Esophagus squamous epithelium (tissue), 5 donors: ENCODE measurements around the gene EGR1. TPM values are rescaled to one million over a fixed set of nuclear protein-coding genes. Genes with fewer than 3 reads are reported as not detected.

Source experiments
- DNase-seq: peaks from one replicate; lab custom pipeline; 2025; lab: John Stamatoyannopoulos, UW
- H3K27ac ChIP-seq, 4 donors: fragments of 200-600 bp; sonication (generic); one replicate each; pipeline ENCODE4 v1.5.1; 2016 to 2019; ENCODE audit warnings: mild to moderate bottlenecking in 1 of 4
- H3K27me3 ChIP-seq, 4 donors: fragments of 200-600 bp; sonication (generic); 1 replicate in 3 of 4; 2 replicates in 1 of 4; pipeline versions ENCODE4 v1.5.1 to v1.6.0; 2017 to 2021; ENCODE audit warnings: antibody characterized with exemption in 1 of 4
- H3K36me3 ChIP-seq, 3 donors: fragments of 200-600 bp; sonication (generic); one replicate each; pipeline ENCODE4 v1.5.1; 2016 to 2019
- H3K4me1 ChIP-seq, 3 donors: fragments of 200-600 bp; sonication (generic); one replicate each; pipeline ENCODE4 v1.5.1; 2017 to 2019
- H3K4me3 ChIP-seq, 4 donors: fragments of 200-600 bp; sonication (generic); 1 replicate in 3 of 4; 2 replicates in 1 of 4; pipeline ENCODE4 v1.5.1; 2016 to 2019; ENCODE audit warnings: mild to moderate bottlenecking in 2 of 4, moderate library complexity in 1 of 4
- H3K9me3 ChIP-seq, 3 donors: fragments of 200-600 bp; sonication (generic); one replicate each; pipeline ENCODE4 v1.5.1; 2016 to 2019
- CTCF ChIP-seq, 6 experiments: fragments of 450-650 bp in 4 of 6; fragments of 200-600 bp in 2 of 6; sonication (generic) in 2 of 6; IDR thresholded peaks; one replicate each; pipeline ENCODE4 v1.5.1; 2016 to 2019; ENCODE audit warnings: antibody characterized with exemption in 6 of 6, mild to moderate bottlenecking in 4 of 6, moderate library complexity in 4 of 6
- POLR2A ChIP-seq, 4 donors: fragments of 450-650 bp; IDR thresholded peaks; one replicate each; pipeline ENCODE4 v1.6.1; 2017; ENCODE audit warnings: antibody characterized with exemption in 4 of 4, mild to moderate bottlenecking in 4 of 4, moderate library complexity in 3 of 4
- WGBS, 2 donors: methylation state at CpG; one replicate each; pipeline ENCODE4 v1.1.5; 2018; 5-methylcytosine and 5-hydroxymethylcytosine counted together
- intact Hi-C: fragments of 100-400 bp; cut with DNase I; formaldehyde crosslinking; loops from one replicate; pipeline ENCODE4 v1.15.0; 2022
- total RNA-seq, 4 donors: library from RNA; depleted of rRNA; stranded (reverse); fragments of >200 nt; gene quantifications; one replicate each; pipeline ENCODE4 v1.1.0, GENCODE V29; 2016
- donor health status: DM: yes; HTN: yes; CAD: no.

The EGR1 gene
- total RNA-seq, 4 donors from 2014 or later: 10.9 to 47.8 (median 19.5) TPM

- intact Hi-C loops: no loop called here
- Histone ChIP-seq H3K27ac (no peak overlapping the region), H3K4me3 (no peak overlapping the region), H3K27me3 (no peaks in the 10 kb centered on the region), H3K4me1 (peaks cover 9 to 22% (median 14%) of the 10 kb centered on the region in 3 donors), H3K36me3 (peaks cover 0 to 12% (median 0%) of the 10 kb centered on the region in 3 donors), H3K9me3 (no peaks in the 10 kb centered on the region)
- WGBS, 2 donors: 95% methylated on average over 8 of the region's 9 CpGs; no CpG with 5 or more reads in 1 of the 2 donors
- no peak for DNase-seq
- TF ChIP-seq CTCF (IDR thresholded peaks at IDR 0.05) (no peak), POLR2A (IDR thresholded peaks at IDR 0.05) (no peak)
These were observed 24.1 kb upstream of the EGR1 start for GRCh38 chr5:138441221-138441620.

- Histone ChIP-seq H3K4me3 (no peak overlapping the region), H3K27me3 (no peaks in the 10 kb centered on the region), H3K4me1 (peaks cover 3 to 11% (median 8%) of the 10 kb centered on the region in 3 donors), H3K27ac (no peak overlapping the region), H3K9me3 (no peaks in the 10 kb centered on the region), H3K36me3 (no peaks in the 10 kb centered on the region)
- WGBS, 2 donors: 80 to 96% methylated on average over 2 to 9 of the region's 13 CpGs
- no peak for DNase-seq
- intact Hi-C loops: no loop called here
- TF ChIP-seq POLR2A (IDR thresholded peaks at IDR 0.05) (no peak), CTCF (IDR thresholded peaks at IDR 0.05) (no peak)
These were observed 21.1 kb upstream of the EGR1 start for GRCh38 chr5:138444078-138444773.

- Histone ChIP-seq H3K27ac (no peak overlapping the region), H3K9me3 (no peaks in the 10 kb centered on the region), H3K4me1 (peaks cover 5 to 10% (median 6%) of the 10 kb centered on the region in 3 donors), H3K27me3 (no peaks in the 10 kb centered on the region), H3K4me3 (no peak overlapping the region), H3K36me3 (no peaks in the 10 kb centered on the region)
- TF ChIP-seq POLR2A (IDR thresholded peaks at IDR 0.05): no peak
- no peak for DNase-seq
- 85 to 88% methylated on average over 5 of the region's 22 CpGs for WGBS, 2 donors
- intact Hi-C loops: no loop called here
These were observed 20.3 kb upstream of the EGR1 start for GRCh38 chr5:138444774-138445546.

GRCh38 chr5:138445547-138446271 lies 19.6 kb upstream of the EGR1 start:
- Histone ChIP-seq H3K36me3 (no peaks in the 10 kb centered on the region), H3K4me3 (no peak overlapping the region), H3K4me1 (peaks cover 9 to 11% (median 9%) of the 10 kb centered on the region in 3 donors), H3K27me3 (no peaks in the 10 kb centered on the region), H3K9me3 (no peaks in the 10 kb centered on the region), H3K27ac (no peak overlapping the region)
- intact Hi-C loops: no loop called here
- WGBS, 2 donors: 73% methylated on average over 4 of the region's 18 CpGs; no CpG with 5 or more reads in 1 of the 2 donors
- no peak for DNase-seq
- TF ChIP-seq CTCF (IDR thresholded peaks at IDR 0.05) (no peak), POLR2A (IDR thresholded peaks at IDR 0.05) (no peak)

- H3K4me1 ChIP-seq: peaks cover 9 to 11% (median 9%) of the 10 kb centered on the region in 3 donors
- H3K27ac ChIP-seq: no peak overlapping the region
- H3K4me3 ChIP-seq: no peak overlapping the region
- DNase-seq: no peak
- H3K36me3 ChIP-seq: no peaks in the 10 kb centered on the region
- intact Hi-C loops: no loop called here
- no peaks in the 10 kb centered on the region for H3K27me3 ChIP-seq
- WGBS, 2 donors: 83 to 86% methylated on average over 6 of the region's 6 CpGs
- H3K9me3 ChIP-seq: no peaks in the 10 kb centered on the region
- no peak for TF ChIP-seq CTCF (IDR thresholded peaks at IDR 0.05)
- no peak for TF ChIP-seq POLR2A (IDR thresholded peaks at IDR 0.05)
These were observed 17.2 kb upstream of the EGR1 start for GRCh38 chr5:138448070-138448469.
